CD8-positive, alpha-beta memory T cell (primary cell): ENCODE data around the gene IL12A. TPM values are rescaled to one million over a fixed set of nuclear protein-coding genes. Genes with fewer than 3 reads are reported as not detected.

Experiments used
- polyA plus RNA-seq: library from polyadenylated mRNA; unstranded; fragments of 300-500 nt; fragmentation: Illumina TruSeq; gene quantifications from one replicate; pipeline ENCODE4 v1.2.3, GENCODE V29; 2021
- total RNA-seq, 2 experiments: library from RNA; stranded (reverse); gene quantifications; one replicate each; pipeline ENCODE4 v1.2.3, GENCODE V29; 2021

The IL12A gene
- total and polyA plus RNA-seq, 3 experiments from 2014 or later: 0.79 TPM; not detected in 2

Other genes starting within 250 kb of the IL12A start
- gene SCHIP1, start 149.0 kb upstream of the IL12A start, total RNA-seq: not detected
- not detected for gene SCHIP1, start 149.0 kb upstream of the IL12A start, polyA plus RNA-seq
- gene C3orf80, start 236.6 kb downstream of the IL12A start, total RNA-seq: not detected
- not detected for gene C3orf80, start 236.6 kb downstream of the IL12A start, polyA plus RNA-seq